Measurements from ENCODE around the gene UFD1. TPM values are rescaled to one million over a fixed set of nuclear protein-coding genes. Genes with fewer than 3 reads are reported as not detected.
A peak's percentile ranks its signal among the peaks of the same experiment; 100 is the strongest.

Gene UFD1
- total and polyA plus RNA-seq, 9 of the 15 experiments (the other 6 are each of a cell fraction or from before 2014, with no cell fraction given): 238 to 645 (median 363) TPM

GRCh38 chr22:19432133-19432851 is 46.7 kb downstream of the UFD1 start, which contains the start of gene MRPL40 (continued):
- TF ChIP-seq DEAF1 (CRISPR knock-in tag; IDR thresholded peaks at IDR 0.05) (peak; percentile 27), ZSCAN32 (CRISPR knock-in tag; IDR thresholded peaks at IDR 0.05) (peak; percentile 79), YBX1 (IDR thresholded peaks at IDR 0.05) (no peak), TFAM (CRISPR knock-in tag; conservative IDR thresholded peaks at IDR 0.05) (no peak), SIN3B (IDR thresholded peaks at IDR 0.05; ENCODE audit: low read depth) (no peak), ZNF507 (tag; conservative IDR thresholded peaks at IDR 0.05) (no peak), ZNF24 (IDR thresholded peaks at IDR 0.05) (no peak), CBX8 (IDR thresholded peaks at IDR 0.05; ENCODE audit: borderline replicate concordance, extremely low read depth, low read depth, low read length, poor library complexity, severe bottlenecking) (no peak), KDM1A (IDR thresholded peaks at IDR 0.05) (no peak), MTA3 (IDR thresholded peaks at IDR 0.05; ENCODE audit: borderline replicate concordance) (no peak), CAMTA2 (CRISPR knock-in tag; conservative IDR thresholded peaks at IDR 0.05) (peak; percentile 98), NUFIP1 (IDR thresholded peaks at IDR 0.05; ENCODE audit: partially characterized antibody) (no peak), ZNF134 (CRISPR knock-in tag; conservative IDR thresholded peaks at IDR 0.05) (peak; percentile 76), ZFP1 (CRISPR knock-in tag; IDR thresholded peaks at IDR 0.05) (peak; percentile 51; the same call in 1 of the 2 replicates)
- TF ChIP-seq, protein P1, sequence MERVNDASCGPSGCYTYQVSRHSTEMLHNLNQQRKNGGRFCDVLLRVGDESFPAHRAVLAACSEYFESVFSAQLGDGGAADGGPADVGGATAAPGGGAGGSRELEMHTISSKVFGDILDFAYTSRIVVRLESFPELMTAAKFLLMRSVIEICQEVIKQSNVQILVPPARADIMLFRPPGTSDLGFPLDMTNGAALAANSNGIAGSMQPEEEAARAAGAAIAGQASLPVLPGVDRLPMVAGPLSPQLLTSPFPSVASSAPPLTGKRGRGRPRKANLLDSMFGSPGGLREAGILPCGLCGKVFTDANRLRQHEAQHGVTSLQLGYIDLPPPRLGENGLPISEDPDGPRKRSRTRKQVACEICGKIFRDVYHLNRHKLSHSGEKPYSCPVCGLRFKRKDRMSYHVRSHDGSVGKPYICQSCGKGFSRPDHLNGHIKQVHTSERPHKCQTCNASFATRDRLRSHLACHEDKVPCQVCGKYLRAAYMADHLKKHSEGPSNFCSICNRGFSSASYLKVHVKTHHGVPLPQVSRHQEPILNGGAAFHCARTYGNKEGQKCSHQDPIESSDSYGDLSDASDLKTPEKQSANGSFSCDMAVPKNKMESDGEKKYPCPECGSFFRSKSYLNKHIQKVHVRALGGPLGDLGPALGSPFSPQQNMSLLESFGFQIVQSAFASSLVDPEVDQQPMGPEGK (CRISPR knock-in tag; IDR thresholded peaks at IDR 0.05; ENCODE audit: borderline replicate concordance): no peak
- TF ChIP-seq, protein P2, sequence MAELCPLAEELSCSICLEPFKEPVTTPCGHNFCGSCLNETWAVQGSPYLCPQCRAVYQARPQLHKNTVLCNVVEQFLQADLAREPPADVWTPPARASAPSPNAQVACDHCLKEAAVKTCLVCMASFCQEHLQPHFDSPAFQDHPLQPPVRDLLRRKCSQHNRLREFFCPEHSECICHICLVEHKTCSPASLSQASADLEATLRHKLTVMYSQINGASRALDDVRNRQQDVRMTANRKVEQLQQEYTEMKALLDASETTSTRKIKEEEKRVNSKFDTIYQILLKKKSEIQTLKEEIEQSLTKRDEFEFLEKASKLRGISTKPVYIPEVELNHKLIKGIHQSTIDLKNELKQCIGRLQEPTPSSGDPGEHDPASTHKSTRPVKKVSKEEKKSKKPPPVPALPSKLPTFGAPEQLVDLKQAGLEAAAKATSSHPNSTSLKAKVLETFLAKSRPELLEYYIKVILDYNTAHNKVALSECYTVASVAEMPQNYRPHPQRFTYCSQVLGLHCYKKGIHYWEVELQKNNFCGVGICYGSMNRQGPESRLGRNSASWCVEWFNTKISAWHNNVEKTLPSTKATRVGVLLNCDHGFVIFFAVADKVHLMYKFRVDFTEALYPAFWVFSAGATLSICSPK (IDR thresholded peaks at IDR 0.05; ENCODE audit: borderline replicate concordance): no peak
